ENCODE data around the gene TNFAIP1. TPM values are rescaled to one million over a fixed set of nuclear protein-coding genes. Genes with fewer than 3 reads are reported as not detected.

The TNFAIP1 gene
- polyA plus RNA-seq, 1 donor, result 33.4 TPM

Other genes starting within 250 kb of the TNFAIP1 start
- gene TMEM97, start 16.6 kb upstream of the TNFAIP1 start, polyA plus RNA-seq (ENCODE audit: insufficient read length), result 16.1 TPM
- 27.1 TPM for gene IFT20, start 289 bp upstream of the TNFAIP1 start, polyA plus RNA-seq (ENCODE audit: insufficient read length)
- gene POLDIP2, start 21.8 kb downstream of the TNFAIP1 start, polyA plus RNA-seq (ENCODE audit: insufficient read length), result 60.7 TPM
- gene SEBOX, start 29.4 kb downstream of the TNFAIP1 start, polyA plus RNA-seq (ENCODE audit: insufficient read length), result not detected
- 1.2 TPM for gene VTN, start 34.5 kb downstream of the TNFAIP1 start, polyA plus RNA-seq (ENCODE audit: insufficient read length)
- gene SARM1, start 35.9 kb downstream of the TNFAIP1 start, polyA plus RNA-seq (ENCODE audit: insufficient read length), result 6.4 TPM
- 8.4 TPM for gene SLC46A1, start 70.5 kb downstream of the TNFAIP1 start, polyA plus RNA-seq (ENCODE audit: insufficient read length)
- gene SLC13A2, start 137.9 kb downstream of the TNFAIP1 start, polyA plus RNA-seq (ENCODE audit: insufficient read length), result not detected
- gene FOXN1, start 170.6 kb downstream of the TNFAIP1 start, polyA plus RNA-seq (ENCODE audit: insufficient read length), result 0.12 TPM
- 15.5 TPM for gene UNC119, start 216.9 kb downstream of the TNFAIP1 start, polyA plus RNA-seq (ENCODE audit: insufficient read length)
- 51.9 TPM for gene PIGS, start 235.8 kb downstream of the TNFAIP1 start, polyA plus RNA-seq (ENCODE audit: insufficient read length)
- 1.8 TPM for gene ALDOC, start 241.1 kb downstream of the TNFAIP1 start, polyA plus RNA-seq (ENCODE audit: insufficient read length)